ENCODE data around the gene PURB. TPM values are rescaled to one million over a fixed set of nuclear protein-coding genes. Genes with fewer than 3 reads are reported as not detected.

Gene PURB
- total RNA-seq, 2 donors from 2014 or later = 18.0 to 31.5 TPM

DNA sequence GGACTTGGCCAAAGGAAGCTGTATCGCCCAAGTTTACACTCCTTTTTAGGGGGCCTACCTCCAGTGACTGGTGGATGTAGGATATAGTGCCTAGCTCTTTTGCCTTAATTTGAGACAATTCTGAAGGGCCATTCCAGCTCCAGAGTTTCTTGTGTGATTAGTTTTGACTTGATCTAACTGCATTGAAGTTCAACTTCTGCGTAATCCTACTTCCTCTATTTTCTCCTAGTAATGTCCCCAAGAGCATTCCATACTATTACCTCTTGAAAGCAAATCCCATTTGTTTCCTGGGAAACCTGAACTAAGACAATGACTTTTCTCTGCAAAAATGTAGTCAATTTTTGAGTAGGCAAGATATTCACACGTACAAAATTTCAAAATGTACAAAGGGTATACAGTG lies 32.7 kb downstream of the PURB start:
- Histone ChIP-seq H3K4me1 (ENCODE audit: control insufficient read depth in 1 of 2, low read depth in 2 of 2) (peaks cover 4 to 9% of the 10 kb centered on the region in 2 donors), H3K27ac (no peak overlapping the region), H3K9me3 (no peaks in the 10 kb centered on the region), H3K27me3 (replicated peaks; ENCODE audit: insufficient read depth) (no peaks in the 10 kb centered on the region), H3K36me3 (no peaks in the 10 kb centered on the region), H3K4me3 (no peak overlapping the region)
- DNase-seq (ENCODE audit: low spot score) (no peak), ATAC-seq (ENCODE audit: insufficient number of reproducible peaks, low FRiP score, low read depth) (no peak)
- TF ChIP-seq, protein P1, sequence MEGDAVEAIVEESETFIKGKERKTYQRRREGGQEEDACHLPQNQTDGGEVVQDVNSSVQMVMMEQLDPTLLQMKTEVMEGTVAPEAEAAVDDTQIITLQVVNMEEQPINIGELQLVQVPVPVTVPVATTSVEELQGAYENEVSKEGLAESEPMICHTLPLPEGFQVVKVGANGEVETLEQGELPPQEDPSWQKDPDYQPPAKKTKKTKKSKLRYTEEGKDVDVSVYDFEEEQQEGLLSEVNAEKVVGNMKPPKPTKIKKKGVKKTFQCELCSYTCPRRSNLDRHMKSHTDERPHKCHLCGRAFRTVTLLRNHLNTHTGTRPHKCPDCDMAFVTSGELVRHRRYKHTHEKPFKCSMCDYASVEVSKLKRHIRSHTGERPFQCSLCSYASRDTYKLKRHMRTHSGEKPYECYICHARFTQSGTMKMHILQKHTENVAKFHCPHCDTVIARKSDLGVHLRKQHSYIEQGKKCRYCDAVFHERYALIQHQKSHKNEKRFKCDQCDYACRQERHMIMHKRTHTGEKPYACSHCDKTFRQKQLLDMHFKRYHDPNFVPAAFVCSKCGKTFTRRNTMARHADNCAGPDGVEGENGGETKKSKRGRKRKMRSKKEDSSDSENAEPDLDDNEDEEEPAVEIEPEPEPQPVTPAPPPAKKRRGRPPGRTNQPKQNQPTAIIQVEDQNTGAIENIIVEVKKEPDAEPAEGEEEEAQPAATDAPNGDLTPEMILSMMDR (IDR thresholded peaks at IDR 0.05) = no peak

DNA sequence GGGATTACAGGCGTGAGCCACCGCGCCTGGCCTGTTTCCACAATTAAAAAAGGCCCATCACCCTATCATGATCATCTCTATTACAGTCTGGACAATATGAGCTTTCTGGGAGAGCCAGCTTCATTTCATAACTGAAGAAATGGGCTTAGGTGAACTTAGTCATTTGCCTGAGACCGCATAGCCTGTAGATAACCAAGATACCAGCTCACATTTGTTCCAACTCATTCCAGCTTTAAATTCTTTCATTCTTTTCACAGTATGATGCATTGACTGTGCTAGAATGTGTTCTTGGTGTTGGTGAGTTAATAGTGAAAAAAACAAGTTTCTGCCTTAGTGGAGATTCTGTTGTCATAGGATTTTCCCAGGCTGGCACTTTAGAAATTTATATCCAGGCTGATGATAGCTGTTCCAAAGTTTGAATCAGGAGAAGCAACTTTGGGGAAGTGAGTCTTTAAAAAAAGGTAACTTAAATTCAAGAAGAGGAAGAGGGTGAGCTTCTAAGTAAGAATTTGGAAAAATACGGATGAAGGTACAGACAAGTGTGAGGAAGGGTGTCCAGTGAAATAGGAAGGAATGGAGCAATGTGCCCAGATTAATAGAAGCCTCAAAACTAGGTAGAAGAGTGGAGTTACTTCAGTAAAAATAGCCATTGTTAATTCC lies 35.3 kb downstream of the PURB start:
- ATAC-seq (ENCODE audit: insufficient number of reproducible peaks, low FRiP score, low read depth) (no peak), DNase-seq (ENCODE audit: low spot score) (no peak)
- peaks cover 13 to 27% of the 10 kb centered on the region in 2 donors for H3K4me1 ChIP-seq (ENCODE audit: control insufficient read depth in 1 of 2, low read depth in 2 of 2)
- no peaks in the 10 kb centered on the region for H3K27me3 ChIP-seq (replicated peaks; ENCODE audit: insufficient read depth)
- H3K9me3 ChIP-seq = no peaks in the 10 kb centered on the region
- TF ChIP-seq, protein P1 (IDR thresholded peaks at IDR 0.05) = no peak
- H3K36me3 ChIP-seq = no peaks in the 10 kb centered on the region
- no peak overlapping the region for H3K4me3 ChIP-seq
- no peak overlapping the region for H3K27ac ChIP-seq

- peak overlapping the region in 1 of 2 donors; percentile 90 for H3K27ac ChIP-seq
- ATAC-seq (ENCODE audit: insufficient number of reproducible peaks, low FRiP score, low read depth) = no peak
- no peaks in the 10 kb centered on the region for H3K9me3 ChIP-seq
- DNase-seq (ENCODE audit: low spot score) = no peak
- peaks cover 19 to 33% of the 10 kb centered on the region in 2 donors for H3K4me1 ChIP-seq (ENCODE audit: control insufficient read depth in 1 of 2, low read depth in 2 of 2)
- H3K27me3 ChIP-seq (replicated peaks; ENCODE audit: insufficient read depth) = no peaks in the 10 kb centered on the region
- H3K36me3 ChIP-seq = no peaks in the 10 kb centered on the region
- TF ChIP-seq, protein P1 (IDR thresholded peaks at IDR 0.05) = no peak
- H3K4me3 ChIP-seq = peak overlapping the region; percentile 80
These were observed 36.0 kb downstream of the PURB start for GRCh38 chr7:44849259-44849884.

- Histone ChIP-seq H3K36me3 (no peaks in the 10 kb centered on the region), H3K27ac (peak within 1 kb of the TSS; percentile 93), H3K9me3 (no peaks in the 10 kb centered on the region), H3K4me3 (peak within 1 kb of the TSS; percentile 80), H3K4me1 (ENCODE audit: control insufficient read depth in 1 of 2, low read depth in 2 of 2) (peaks cover 19 to 35% of the 10 kb centered on the region in 2 donors), H3K27me3 (replicated peaks; ENCODE audit: insufficient read depth) (no peaks in the 10 kb centered on the region)
- TF ChIP-seq, protein P1 (IDR thresholded peaks at IDR 0.05) = no peak
- DNase-seq (ENCODE audit: low spot score) (peak; percentile 99), ATAC-seq (ENCODE audit: insufficient number of reproducible peaks, low FRiP score, low read depth) (peak; percentile 96)
These were observed 37.3 kb downstream of the PURB start, which contains the start of gene H2AZ2 for GRCh38 chr7:44847920-44848634. Gene H2AZ2 (minus strand): TSS chr7:44848087. CDS start chr7:44847971, 116 bp downstream.

DNA sequence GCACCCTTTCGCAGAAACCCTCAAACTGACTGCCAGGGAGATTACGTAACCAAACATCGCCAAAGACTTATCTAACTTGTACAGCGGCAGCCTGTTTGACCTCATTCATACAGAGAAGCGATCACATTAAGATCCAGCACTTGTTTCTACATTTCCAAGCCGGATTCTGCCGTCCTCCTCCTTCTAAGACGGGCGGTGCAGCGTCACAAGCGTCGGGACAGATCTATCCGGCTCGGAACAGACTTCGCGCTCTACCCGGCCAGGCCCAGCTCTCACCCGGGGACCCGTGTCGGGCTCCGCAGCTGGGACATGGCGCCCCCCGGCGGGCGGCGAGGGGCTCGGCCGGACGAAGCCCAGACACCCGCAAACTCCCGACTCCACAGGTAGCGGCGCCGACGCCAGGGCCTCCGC lies 37.8 kb downstream of the PURB start:
- H3K9me3 ChIP-seq = no peaks in the 10 kb centered on the region
- DNase-seq (ENCODE audit: low spot score) = peak; percentile 45
- ATAC-seq (ENCODE audit: insufficient number of reproducible peaks, low FRiP score, low read depth) = peak; percentile 71
- TF ChIP-seq, protein P1 (IDR thresholded peaks at IDR 0.05) = peak; percentile 74
- no peaks in the 10 kb centered on the region for H3K27me3 ChIP-seq (replicated peaks; ENCODE audit: insufficient read depth)
- peak overlapping the region; percentile 93 for H3K27ac ChIP-seq
- peaks cover 19 to 35% of the 10 kb centered on the region in 2 donors for H3K4me1 ChIP-seq (ENCODE audit: control insufficient read depth in 1 of 2, low read depth in 2 of 2)
- H3K36me3 ChIP-seq = peaks cover 2% of the 10 kb centered on the region
- H3K4me3 ChIP-seq = peak overlapping the region; percentile 80
